Loucy (cell line): Measurements from ENCODE around the gene FAM168A.

Source experiments
- CTCF ChIP-seq: fragments of 200-600 bp; sonication (generic); conservative IDR thresholded peaks from 2 replicates; pipeline ENCODE4 v1.5.1; 2014; ENCODE audit warnings: mild to moderate bottlenecking, antibody characterized with exemption, low read length
- EZH2phosphoT487 ChIP-seq: fragments of 200-600 bp; IDR thresholded peaks from 2 replicates; pipeline ENCODE4 v1.6.1; 2018; ENCODE audit warnings: antibody characterized with exemption, mild to moderate bottlenecking, moderate library complexity, borderline replicate concordance

- TF ChIP-seq CTCF, result no peak
- no peak for TF ChIP-seq EZH2phosphoT487
Observed at GRCh38 chr11:73405146-73405510, 192.8 kb downstream of the FAM168A start.
